A673 (cell line): ENCODE measurements around the gene CIART. TPM values are rescaled to one million over a fixed set of nuclear protein-coding genes. Genes with fewer than 3 reads are reported as not detected.

ENCODE experiments used
- BruUV-seq: library from RNA; stranded (reverse); fragments of 400-500 nt; replicated peaks from 2 replicates; lab custom pipeline; 2021; lab: Mats Ljungman, UMichigan
- CTCF ChIA-PET: fragments of 300-600 bp; sonication (Branson Sonifier 250); formaldehyde crosslinking; loops from one replicate; lab custom pipeline; 2022; ENCODE audit warnings: antibody characterized with exemption; lab: Charles Lee
- POLR2A ChIA-PET: fragments of 300-600 bp; sonication (Branson Sonifier 250); formaldehyde crosslinking; loops from one replicate; lab custom pipeline; 2022; ENCODE audit warnings: antibody characterized with exemption; ENCODE audit not compliant: low non-redundant PET; lab: Charles Lee
- DNase-seq: peaks from one replicate; pipeline ENCODE4 v3.0.0-alpha.2; 2015; ENCODE audit warnings: low spot score
- H3K27ac ChIP-seq: fragments of 200-600 bp; sonication (generic); 2 replicates; pipeline ENCODE4 v1.5.1; 2016; ENCODE audit warnings: mixed run types, low read depth, mild to moderate bottlenecking, mixed read lengths, antibody characterized with exemption, low read length; ENCODE audit not compliant: poor library complexity, severe bottlenecking
- H3K27me3 ChIP-seq: fragments of 200-600 bp; sonication (generic); replicated peaks from 2 replicates; pipeline ENCODE4 v1.6.1; 2017; ENCODE audit warnings: mixed run types, low read depth, mild to moderate bottlenecking, mixed read lengths, antibody characterized with exemption, low read length; ENCODE audit not compliant: insufficient read depth, poor library complexity
- H3K36me3 ChIP-seq: fragments of 200-600 bp; sonication (generic); 2 replicates; pipeline ENCODE4 v1.6.1; 2016; ENCODE audit warnings: mixed run types, mild to moderate bottlenecking, mixed read lengths, antibody characterized with exemption, low read length; ENCODE audit not compliant: insufficient read depth, poor library complexity, severe bottlenecking
- H3K4me1 ChIP-seq: fragments of 200-600 bp; sonication (generic); 2 replicates; pipeline ENCODE4 v1.6.1; 2017; ENCODE audit warnings: mixed run types, mild to moderate bottlenecking, mixed read lengths, antibody characterized with exemption, low read length; ENCODE audit not compliant: insufficient read depth, poor library complexity, severe bottlenecking
- H3K4me3 ChIP-seq: fragments of 200-600 bp; sonication (generic); 2 replicates; pipeline ENCODE4 v1.5.1; 2016; ENCODE audit warnings: low read depth, mixed run types, mild to moderate bottlenecking, mixed read lengths, low read length; ENCODE audit not compliant: poor library complexity, severe bottlenecking
- H3K9me3 ChIP-seq: fragments of 200-600 bp; sonication (generic); 2 replicates; pipeline ENCODE4 v1.6.1; 2016; ENCODE audit warnings: mixed run types, low read depth, mild to moderate bottlenecking, mixed read lengths, antibody characterized with exemption, low read length; ENCODE audit not compliant: poor library complexity, severe bottlenecking
- EZH2 ChIP-seq: fragments of 200-600 bp; sonication (generic); IDR thresholded peaks from 2 replicates; pipeline ENCODE4 v1.6.1; 2017; ENCODE audit warnings: borderline replicate concordance, low read depth, mild to moderate bottlenecking, mixed read lengths, antibody characterized with exemption, low read length; ENCODE audit not compliant: poor library complexity, severe bottlenecking
- intact Hi-C: fragments of 100-400 bp; cut with micrococcal nuclease; formaldehyde crosslinking; loops from one replicate; pipeline ENCODE4 v1.10.0; 2022; ENCODE audit not compliant: unreplicated experiment
- total RNA-seq: library from RNA; stranded (reverse); gene quantifications from 2 replicates; pipeline ENCODE4 v1.2.3, GENCODE V29; 2021
- TF ChIP-seq, protein P1 (sequence below): fragments of 300-800, 200-600 bp; sonication (generic); conservative IDR thresholded peaks from 2 replicates; pipeline ENCODE4 v1.5.1; 2017; ENCODE audit warnings: low read depth, mild to moderate bottlenecking, antibody characterized with exemption, low read length, moderate library complexity, mixed read lengths

CIART gene
- total RNA-seq, 1 experiment from 2014 or later, result 3.5 TPM

DNA sequence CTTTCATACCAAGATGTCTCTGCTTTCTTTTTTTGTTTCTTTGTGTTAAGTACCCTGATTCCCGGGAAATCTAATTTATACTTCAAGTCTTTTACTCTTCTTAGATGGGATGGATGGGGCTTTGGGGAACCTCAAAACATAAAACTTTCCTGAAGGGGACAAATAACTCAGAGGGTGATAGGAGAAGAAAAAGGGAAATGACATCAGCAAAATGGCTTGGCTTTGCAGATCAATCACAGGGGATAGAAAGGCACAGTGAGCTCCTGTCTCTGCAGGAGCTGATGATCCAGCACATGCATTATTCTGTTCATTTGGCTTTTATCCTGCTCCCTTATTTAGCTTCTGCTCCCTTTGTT is 26.2 kb upstream of the CIART start:
- intact Hi-C loops, result loop anchor here (1.0 to 10.0 kb wide), 4 partner anchors 25 to 741 kb away; partner anchors contain the start of gene ENSA
- peaks cover 47% of the 10 kb centered on the region for H3K4me1 ChIP-seq
- BruUV-seq, result no TSS peak
- peak; percentile 58 for DNase-seq
- H3K27me3 ChIP-seq, result no peaks in the 10 kb centered on the region
- no peak for TF ChIP-seq EZH2
- TF ChIP-seq, protein P1, sequence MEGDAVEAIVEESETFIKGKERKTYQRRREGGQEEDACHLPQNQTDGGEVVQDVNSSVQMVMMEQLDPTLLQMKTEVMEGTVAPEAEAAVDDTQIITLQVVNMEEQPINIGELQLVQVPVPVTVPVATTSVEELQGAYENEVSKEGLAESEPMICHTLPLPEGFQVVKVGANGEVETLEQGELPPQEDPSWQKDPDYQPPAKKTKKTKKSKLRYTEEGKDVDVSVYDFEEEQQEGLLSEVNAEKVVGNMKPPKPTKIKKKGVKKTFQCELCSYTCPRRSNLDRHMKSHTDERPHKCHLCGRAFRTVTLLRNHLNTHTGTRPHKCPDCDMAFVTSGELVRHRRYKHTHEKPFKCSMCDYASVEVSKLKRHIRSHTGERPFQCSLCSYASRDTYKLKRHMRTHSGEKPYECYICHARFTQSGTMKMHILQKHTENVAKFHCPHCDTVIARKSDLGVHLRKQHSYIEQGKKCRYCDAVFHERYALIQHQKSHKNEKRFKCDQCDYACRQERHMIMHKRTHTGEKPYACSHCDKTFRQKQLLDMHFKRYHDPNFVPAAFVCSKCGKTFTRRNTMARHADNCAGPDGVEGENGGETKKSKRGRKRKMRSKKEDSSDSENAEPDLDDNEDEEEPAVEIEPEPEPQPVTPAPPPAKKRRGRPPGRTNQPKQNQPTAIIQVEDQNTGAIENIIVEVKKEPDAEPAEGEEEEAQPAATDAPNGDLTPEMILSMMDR, result no peak
- peak overlapping the region; percentile 29 for H3K4me3 ChIP-seq
- peak overlapping the region; percentile 80 for H3K27ac ChIP-seq
- ChIA-PET CTCF (interaction anchor here (0.5 to 3.0 kb wide), 10 partner anchors 12 to 260 kb away, joined by 3 to 24 read pairs (median 4); partner anchors contain the start of genes APH1A and CIART), POLR2A (interaction anchor here (0.6 kb wide), 1 partner anchor 31 kb away, joined by 3 read pairs; no protein-coding TSS in a partner anchor)
- H3K36me3 ChIP-seq, result no peaks in the 10 kb centered on the region
- no peaks in the 10 kb centered on the region for H3K9me3 ChIP-seq

DNA sequence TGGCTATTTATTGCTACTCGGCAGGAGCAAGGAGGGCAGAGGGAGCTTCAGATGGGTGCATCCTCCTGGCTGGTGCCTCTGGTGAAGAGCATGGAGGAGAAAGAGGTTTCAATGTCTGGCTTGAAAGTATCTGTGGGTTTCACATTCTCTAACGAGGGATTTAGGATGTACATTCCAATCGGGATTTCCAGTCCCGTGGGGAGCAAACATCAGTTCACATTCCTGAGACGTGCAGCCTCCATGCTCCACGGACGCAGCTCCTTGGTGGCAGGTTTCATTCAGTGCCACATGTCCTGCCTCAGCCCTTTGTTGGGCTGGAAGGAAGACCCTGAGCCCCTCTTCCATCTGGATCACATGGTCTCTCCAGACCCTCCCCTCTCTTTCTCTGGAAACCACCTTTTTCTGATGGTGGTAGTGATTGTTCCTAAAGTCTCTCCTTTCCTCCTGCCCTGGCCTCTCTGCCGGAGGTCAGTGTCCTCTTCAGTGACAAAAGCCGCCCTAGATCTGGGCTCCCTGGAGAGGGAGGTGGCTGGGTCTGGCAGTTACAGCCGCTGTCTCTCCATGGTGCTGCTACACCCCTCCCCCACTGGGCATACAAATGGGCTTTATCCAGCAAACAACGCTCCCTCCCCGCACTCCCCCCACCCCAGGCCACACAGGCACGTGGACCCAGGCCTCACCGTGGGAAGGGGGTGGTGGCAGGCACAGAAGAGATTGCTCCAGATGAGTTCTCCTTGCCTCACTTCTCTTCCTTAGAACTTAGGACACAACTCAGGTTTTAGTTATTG is 25.6 kb upstream of the CIART start:
- no peak for TF ChIP-seq EZH2
- TF ChIP-seq, protein P1, result no peak
- Histone ChIP-seq H3K4me1 (peaks cover 47% of the 10 kb centered on the region), H3K4me3 (peak overlapping the region; percentile 29), H3K27ac (peak overlapping the region; percentile 80), H3K9me3 (no peaks in the 10 kb centered on the region), H3K27me3 (no peaks in the 10 kb centered on the region), H3K36me3 (no peaks in the 10 kb centered on the region)
- peak; percentile 52 for DNase-seq
- no TSS peak for BruUV-seq
- intact Hi-C loops, result loop anchor here (1.0 to 10.0 kb wide), 4 partner anchors 25 to 741 kb away; partner anchors contain the start of gene ENSA
- ChIA-PET CTCF (interaction anchor here (0.6 to 3.0 kb wide), 7 partner anchors 12 to 195 kb away, joined by 3 to 24 read pairs (median 4); partner anchors contain the start of genes APH1A and CIART), POLR2A (interaction anchor here (0.6 kb wide), 1 partner anchor 30 kb away, joined by 3 read pairs; no protein-coding TSS in a partner anchor)

DNA sequence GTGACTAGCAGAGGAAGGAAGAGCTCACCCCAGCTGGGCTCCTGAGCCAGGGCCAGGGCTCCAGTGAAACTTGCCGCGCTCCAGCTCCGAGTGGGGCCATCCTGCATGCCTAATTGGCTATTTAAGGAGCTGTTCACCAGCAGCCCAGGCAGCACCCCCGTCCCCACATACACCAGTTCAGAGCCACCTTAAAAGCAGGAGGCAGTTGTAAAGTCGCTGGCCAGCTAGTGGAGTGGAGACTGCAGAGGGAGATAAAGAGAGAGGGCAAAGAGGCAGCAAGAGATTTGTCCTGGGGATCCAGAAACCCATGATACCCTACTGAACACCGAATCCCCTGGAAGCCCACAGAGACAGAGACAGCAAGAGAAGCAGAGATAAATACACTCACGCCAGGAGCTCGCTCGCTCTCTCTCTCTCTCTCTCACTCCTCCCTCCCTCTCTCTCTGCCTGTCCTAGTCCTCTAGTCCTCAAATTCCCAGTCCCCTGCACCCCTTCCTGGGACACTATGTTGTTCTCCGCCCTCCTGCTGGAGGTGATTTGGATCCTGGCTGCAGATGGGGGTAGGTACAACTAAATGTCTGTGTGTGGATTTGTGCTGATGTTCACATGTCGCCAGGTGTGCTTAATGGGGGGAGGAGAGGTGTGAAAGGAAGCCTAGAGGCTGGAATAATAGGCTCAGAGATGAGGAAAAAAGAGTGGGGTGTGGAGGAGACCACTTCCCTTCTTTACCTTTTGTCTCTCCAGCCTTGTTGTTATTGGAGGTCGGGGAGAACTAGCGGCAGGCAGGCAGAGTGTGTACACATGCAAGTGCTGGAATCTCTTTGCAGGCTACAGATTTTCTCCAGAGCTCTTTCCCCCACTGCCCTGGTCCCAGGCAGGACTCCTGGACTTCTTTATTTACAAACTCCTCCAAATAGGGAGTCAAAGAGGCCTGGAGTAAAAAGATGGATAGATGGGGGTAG is 24.4 kb upstream of the CIART start, which contains the start of gene CA14:
TSS of gene CA14 (plus strand) at position 151 of the 962 bp plus-strand sequence. CDS start at position 506, 355 bp downstream.
- POLR2A ChIA-PET, result no interaction called here

More for the DNA sequence above, 24.4 kb upstream of the CIART start, which contains the start of gene CA14:
- intact Hi-C loops, result loop anchor here (5.0 to 10.0 kb wide), 3 partner anchors 274 to 739 kb away; partner anchors contain the start of gene ENSA
- H3K4me1 ChIP-seq, result peaks cover 47% of the 10 kb centered on the region
- TF ChIP-seq EZH2, result no peak
- TF ChIP-seq, protein P1, result no peak
- no peaks in the 10 kb centered on the region for H3K36me3 ChIP-seq
- no peaks in the 10 kb centered on the region for H3K9me3 ChIP-seq
- H3K27ac ChIP-seq, result peak within 1 kb of the TSS; percentile 80
- CTCF ChIA-PET, result interaction anchor here (1.0 kb wide), 1 partner anchor 23 kb away, joined by 5 read pairs; no protein-coding TSS in a partner anchor
- H3K27me3 ChIP-seq, result no peaks in the 10 kb centered on the region
- H3K4me3 ChIP-seq, result peak within 1 kb of the TSS; percentile 29
- DNase-seq, result peak; percentile 57
- BruUV-seq, result no TSS peak
